Heart left ventricle (tissue), 13 donors: ENCODE results near the gene PALD1.

Experiments
- CTCF ChIP-seq, 12 donors: fragments of 200-600 bp; sonication (generic) in 4 of 12; IDR thresholded peaks; one replicate each; pipeline versions ENCODE4 v1.5.0 to v1.8.0; 2018 to 2022; ENCODE audit warnings: antibody characterized with exemption in 12 of 12, mild to moderate bottlenecking in 5 of 12
- POLR2A ChIP-seq, 2 donors: fragments of 450-650 bp; IDR thresholded peaks; one replicate each; pipeline ENCODE4 v1.6.1; 2017; ENCODE audit warnings: antibody characterized with exemption in 2 of 2, mild to moderate bottlenecking in 2 of 2, moderate library complexity in 2 of 2
- donor health status: ischemic (EF 13 %, LVEDD 7.1; RV severe dilation, severe dysfunction).
- donor health status: DM: no; HTN: yes; CAD: no.
- donor health status: DM: no; HTN: no; CAD: no.
- donor health status: ischemic (EF 25% LVEDD 6.9; RV normal size, moderate dysfunction).
- donor health status: ischemic (EF 25% LVEDD 5.7; RV mildly dilated, moderate dysfunction).
- donor health status: ischemic (EF 35%, LVEDD 5.7; RV mildly dilated, moderate dysfunction).
- donor health status: nonischemic (EF 11% LVEDD 7.7; RV severe dilation, severe dysfunction).
- donor health status: DM: yes; HTN: yes; CAD: no.
- donor health status: PGD.
- donor health status: ischemic (EF 29% LVEDD 5.4; RV normal size, mild dysfunction).
- donor health status: nonischemic (EF 23%, LVEDD 6.1; RV moderate dilation, normal function).

GRCh38 chr10:70534281-70534680, 55.7 kb downstream of the PALD1 start:
- TF ChIP-seq CTCF (IDR thresholded peaks at IDR 0.05) (no peak), POLR2A (IDR thresholded peaks at IDR 0.05) (no peak)
